Skeletal muscle tissue (tissue), 4 donors: ENCODE results near the gene PLA2G6. TPM values are rescaled to one million over a fixed set of nuclear protein-coding genes. Genes with fewer than 3 reads are reported as not detected.
"Not testable (repeated sequence)": the region's sequence is repeated elsewhere in the genome, so short reads cannot be mapped to it uniquely, and the experiment has no call there.

ENCODE experiments used
- H3K27ac ChIP-seq: one replicate; pipeline ENCODE4 v1.7.0; 2013; ENCODE audit warnings: mild to moderate bottlenecking, low read depth, low read length, inconsistent platforms
- H3K27me3 ChIP-seq, 3 donors: one replicate each; pipeline ENCODE4 v1.7.0; 2013; ENCODE audit warnings: low read length in 3 of 3; ENCODE audit not compliant: control insufficient read depth in 3 of 3, insufficient read depth in 3 of 3
- H3K36me3 ChIP-seq, 3 donors: one replicate each; pipeline ENCODE4 v1.7.0; 2013; ENCODE audit warnings: low read length in 3 of 3; ENCODE audit not compliant: control insufficient read depth in 3 of 3, insufficient read depth in 3 of 3
- H3K4me1 ChIP-seq, 3 donors: one replicate each; pipeline ENCODE4 v1.7.0; 2013; ENCODE audit warnings: low read length in 3 of 3, mild to moderate bottlenecking in 3 of 3; ENCODE audit not compliant: control insufficient read depth in 3 of 3, insufficient read depth in 3 of 3
- H3K4me3 ChIP-seq, 3 donors: one replicate each; pipeline ENCODE4 v1.7.0; 2013; ENCODE audit warnings: low read length in 3 of 3
- H3K9ac ChIP-seq, 3 donors: one replicate each; pipeline ENCODE4 v1.7.0; 2013; ENCODE audit warnings: low read length in 3 of 3, mild to moderate bottlenecking in 3 of 3, moderate library complexity in 2 of 3, low read depth in 1 of 3
- H3K9me3 ChIP-seq, 3 donors: one replicate each; pipeline ENCODE4 v1.7.0; 2013; ENCODE audit warnings: low read length in 3 of 3; ENCODE audit not compliant: control insufficient read depth in 3 of 3
- total RNA-seq: library from RNA; depleted of rRNA; stranded (reverse); fragments of >200 nt; gene quantifications from one replicate; pipeline ENCODE4 v1.2.3, GENCODE V29; 2014
- donor health status: Osteomylitis.

The PLA2G6 gene
- total RNA-seq, 1 donor from 2014 or later, result 14.1 TPM

- H3K27me3 ChIP-seq, result no peaks in the 10 kb centered on the region
- H3K4me1 ChIP-seq, result peaks cover 42 to 62% (median 62%) of the 10 kb centered on the region in 3 donors
- H3K27ac ChIP-seq, result peak overlapping the region; percentile 100
- peak overlapping the region in 1 of 3 donors; percentile 41 for H3K4me3 ChIP-seq
- no peaks in the 10 kb centered on the region for H3K36me3 ChIP-seq
- no peaks in the 10 kb centered on the region for H3K9me3 ChIP-seq
- peak overlapping the region; percentile 2 to 84 (median 67) for H3K9ac ChIP-seq
Measured at GRCh38 chr22:38177926-38178604, 3.6 kb downstream of the PLA2G6 start.

- H3K4me1 ChIP-seq, result peaks cover 47 to 67% (median 67%) of the 10 kb centered on the region in 3 donors
- peak overlapping the region in 1 of 3 donors; percentile 41 for H3K4me3 ChIP-seq
- H3K27me3 ChIP-seq, H3K9me3 ChIP-seq, H3K36me3 ChIP-seq: not testable (repeated sequence)
- H3K27ac ChIP-seq, result peak overlapping the region; percentile 100
- H3K9ac ChIP-seq, result peak overlapping the region; percentile 2 to 84 (median 67)
Measured at GRCh38 chr22:38177571-38177925, 4.1 kb downstream of the PLA2G6 start.

GRCh38 chr22:38177044-38177443 is 4.6 kb downstream of the PLA2G6 start:
- peak overlapping the region in 2 of 3 donors; percentile 24 to 80 for H3K9ac ChIP-seq
- no peaks in the 10 kb centered on the region for H3K9me3 ChIP-seq
- peaks cover 49 to 72% (median 72%) of the 10 kb centered on the region in 3 donors for H3K4me1 ChIP-seq
- H3K36me3 ChIP-seq, result no peaks in the 10 kb centered on the region
- no peaks in the 10 kb centered on the region for H3K27me3 ChIP-seq
- H3K4me3 ChIP-seq, result no peak overlapping the region
- peak overlapping the region; percentile 100 for H3K27ac ChIP-seq

- H3K36me3 ChIP-seq, result no peaks in the 10 kb centered on the region
- H3K4me1 ChIP-seq, result peaks cover 48 to 73% (median 72%) of the 10 kb centered on the region in 3 donors
- peak overlapping the region in 2 of 3 donors; percentile 30 to 60 for H3K4me3 ChIP-seq
- no peaks in the 10 kb centered on the region for H3K27me3 ChIP-seq
- H3K9ac ChIP-seq, result peak overlapping the region; percentile 57 to 80 (median 72)
- no peaks in the 10 kb centered on the region for H3K9me3 ChIP-seq
- H3K27ac ChIP-seq, result peak overlapping the region; percentile 100
Measured at GRCh38 chr22:38176170-38176741, 5.4 kb downstream of the PLA2G6 start.

- peak overlapping the region in 1 of 3 donors; percentile 60 for H3K4me3 ChIP-seq
- peak overlapping the region; percentile 26 to 80 (median 72) for H3K9ac ChIP-seq
- H3K4me1 ChIP-seq, result peaks cover 40 to 65% (median 64%) of the 10 kb centered on the region in 3 donors
- no peaks in the 10 kb centered on the region for H3K36me3 ChIP-seq
- H3K27ac ChIP-seq, result peak overlapping the region; percentile 100
- H3K27me3 ChIP-seq, result no peaks in the 10 kb centered on the region
- no peaks in the 10 kb centered on the region for H3K9me3 ChIP-seq
Measured at GRCh38 chr22:38175206-38176118, 6.2 kb downstream of the PLA2G6 start.

- H3K9ac ChIP-seq, result peak overlapping the region in 1 of 3 donors; percentile 33
- H3K9me3 ChIP-seq, result no peaks in the 10 kb centered on the region
- peaks cover 35 to 65% (median 62%) of the 10 kb centered on the region in 3 donors for H3K4me1 ChIP-seq
- H3K27me3 ChIP-seq, result no peaks in the 10 kb centered on the region
- peaks cover 0 to under 1% (median 0%) of the 10 kb centered on the region in 3 donors for H3K36me3 ChIP-seq
- H3K27ac ChIP-seq, result peak overlapping the region; percentile 100
- no peak overlapping the region for H3K4me3 ChIP-seq
Measured at GRCh38 chr22:38174626-38175025, 7.0 kb downstream of the PLA2G6 start.

GRCh38 chr22:38173641-38173906 is 8.1 kb downstream of the PLA2G6 start:
- Histone ChIP-seq H3K27me3 (no peaks in the 10 kb centered on the region), H3K9me3 (no peaks in the 10 kb centered on the region), H3K27ac (no peak overlapping the region), H3K4me3 (no peak overlapping the region), H3K9ac (no peak overlapping the region), H3K36me3 (peaks cover 0 to 4% (median 0%) of the 10 kb centered on the region in 3 donors), H3K4me1 (peaks cover 38 to 72% (median 71%) of the 10 kb centered on the region in 3 donors)

- peak overlapping the region in 1 of 3 donors; percentile 13 for H3K4me3 ChIP-seq
- H3K4me1 ChIP-seq, result peaks cover 40 to 72% (median 71%) of the 10 kb centered on the region in 3 donors
- peak overlapping the region; percentile 75 for H3K27ac ChIP-seq
- H3K36me3 ChIP-seq, result peaks cover 0 to 4% (median 0%) of the 10 kb centered on the region in 3 donors
- peak overlapping the region in 1 of 3 donors; percentile 54 for H3K9ac ChIP-seq
- H3K9me3 ChIP-seq, result no peaks in the 10 kb centered on the region
- H3K27me3 ChIP-seq, result no peaks in the 10 kb centered on the region
Measured at GRCh38 chr22:38172832-38173640, 8.6 kb downstream of the PLA2G6 start.
